ENCODE data around the gene SMIM24. TPM values are rescaled to one million over a fixed set of nuclear protein-coding genes. Genes with fewer than 3 reads are reported as not detected.

Gene SMIM24
- total and polyA plus RNA-seq, 9 of the 15 experiments (the other 6 are each of a cell fraction or from before 2014, with no cell fraction given): 0.45 to 12.3 (median 1.4) TPM; not detected in 1

DNA sequence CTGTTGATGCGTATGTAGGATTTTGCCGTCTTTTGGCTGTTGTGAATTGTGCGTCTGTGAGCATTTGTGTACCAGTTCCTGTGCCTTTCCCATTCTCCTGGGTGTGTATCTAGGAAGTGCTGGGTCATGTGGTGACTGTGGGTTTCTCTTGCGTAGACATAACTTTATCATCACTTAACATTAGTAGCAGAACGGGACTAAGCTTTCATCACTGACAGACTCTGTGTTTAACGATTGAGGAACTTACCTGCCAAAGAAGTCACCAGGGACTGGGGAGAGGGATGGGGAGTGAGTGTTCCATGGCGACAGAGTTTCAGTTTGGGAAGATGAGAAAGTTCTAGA is 40.8 kb upstream of the SMIM24 start (continued):
- TF ChIP-seq, protein P1, sequence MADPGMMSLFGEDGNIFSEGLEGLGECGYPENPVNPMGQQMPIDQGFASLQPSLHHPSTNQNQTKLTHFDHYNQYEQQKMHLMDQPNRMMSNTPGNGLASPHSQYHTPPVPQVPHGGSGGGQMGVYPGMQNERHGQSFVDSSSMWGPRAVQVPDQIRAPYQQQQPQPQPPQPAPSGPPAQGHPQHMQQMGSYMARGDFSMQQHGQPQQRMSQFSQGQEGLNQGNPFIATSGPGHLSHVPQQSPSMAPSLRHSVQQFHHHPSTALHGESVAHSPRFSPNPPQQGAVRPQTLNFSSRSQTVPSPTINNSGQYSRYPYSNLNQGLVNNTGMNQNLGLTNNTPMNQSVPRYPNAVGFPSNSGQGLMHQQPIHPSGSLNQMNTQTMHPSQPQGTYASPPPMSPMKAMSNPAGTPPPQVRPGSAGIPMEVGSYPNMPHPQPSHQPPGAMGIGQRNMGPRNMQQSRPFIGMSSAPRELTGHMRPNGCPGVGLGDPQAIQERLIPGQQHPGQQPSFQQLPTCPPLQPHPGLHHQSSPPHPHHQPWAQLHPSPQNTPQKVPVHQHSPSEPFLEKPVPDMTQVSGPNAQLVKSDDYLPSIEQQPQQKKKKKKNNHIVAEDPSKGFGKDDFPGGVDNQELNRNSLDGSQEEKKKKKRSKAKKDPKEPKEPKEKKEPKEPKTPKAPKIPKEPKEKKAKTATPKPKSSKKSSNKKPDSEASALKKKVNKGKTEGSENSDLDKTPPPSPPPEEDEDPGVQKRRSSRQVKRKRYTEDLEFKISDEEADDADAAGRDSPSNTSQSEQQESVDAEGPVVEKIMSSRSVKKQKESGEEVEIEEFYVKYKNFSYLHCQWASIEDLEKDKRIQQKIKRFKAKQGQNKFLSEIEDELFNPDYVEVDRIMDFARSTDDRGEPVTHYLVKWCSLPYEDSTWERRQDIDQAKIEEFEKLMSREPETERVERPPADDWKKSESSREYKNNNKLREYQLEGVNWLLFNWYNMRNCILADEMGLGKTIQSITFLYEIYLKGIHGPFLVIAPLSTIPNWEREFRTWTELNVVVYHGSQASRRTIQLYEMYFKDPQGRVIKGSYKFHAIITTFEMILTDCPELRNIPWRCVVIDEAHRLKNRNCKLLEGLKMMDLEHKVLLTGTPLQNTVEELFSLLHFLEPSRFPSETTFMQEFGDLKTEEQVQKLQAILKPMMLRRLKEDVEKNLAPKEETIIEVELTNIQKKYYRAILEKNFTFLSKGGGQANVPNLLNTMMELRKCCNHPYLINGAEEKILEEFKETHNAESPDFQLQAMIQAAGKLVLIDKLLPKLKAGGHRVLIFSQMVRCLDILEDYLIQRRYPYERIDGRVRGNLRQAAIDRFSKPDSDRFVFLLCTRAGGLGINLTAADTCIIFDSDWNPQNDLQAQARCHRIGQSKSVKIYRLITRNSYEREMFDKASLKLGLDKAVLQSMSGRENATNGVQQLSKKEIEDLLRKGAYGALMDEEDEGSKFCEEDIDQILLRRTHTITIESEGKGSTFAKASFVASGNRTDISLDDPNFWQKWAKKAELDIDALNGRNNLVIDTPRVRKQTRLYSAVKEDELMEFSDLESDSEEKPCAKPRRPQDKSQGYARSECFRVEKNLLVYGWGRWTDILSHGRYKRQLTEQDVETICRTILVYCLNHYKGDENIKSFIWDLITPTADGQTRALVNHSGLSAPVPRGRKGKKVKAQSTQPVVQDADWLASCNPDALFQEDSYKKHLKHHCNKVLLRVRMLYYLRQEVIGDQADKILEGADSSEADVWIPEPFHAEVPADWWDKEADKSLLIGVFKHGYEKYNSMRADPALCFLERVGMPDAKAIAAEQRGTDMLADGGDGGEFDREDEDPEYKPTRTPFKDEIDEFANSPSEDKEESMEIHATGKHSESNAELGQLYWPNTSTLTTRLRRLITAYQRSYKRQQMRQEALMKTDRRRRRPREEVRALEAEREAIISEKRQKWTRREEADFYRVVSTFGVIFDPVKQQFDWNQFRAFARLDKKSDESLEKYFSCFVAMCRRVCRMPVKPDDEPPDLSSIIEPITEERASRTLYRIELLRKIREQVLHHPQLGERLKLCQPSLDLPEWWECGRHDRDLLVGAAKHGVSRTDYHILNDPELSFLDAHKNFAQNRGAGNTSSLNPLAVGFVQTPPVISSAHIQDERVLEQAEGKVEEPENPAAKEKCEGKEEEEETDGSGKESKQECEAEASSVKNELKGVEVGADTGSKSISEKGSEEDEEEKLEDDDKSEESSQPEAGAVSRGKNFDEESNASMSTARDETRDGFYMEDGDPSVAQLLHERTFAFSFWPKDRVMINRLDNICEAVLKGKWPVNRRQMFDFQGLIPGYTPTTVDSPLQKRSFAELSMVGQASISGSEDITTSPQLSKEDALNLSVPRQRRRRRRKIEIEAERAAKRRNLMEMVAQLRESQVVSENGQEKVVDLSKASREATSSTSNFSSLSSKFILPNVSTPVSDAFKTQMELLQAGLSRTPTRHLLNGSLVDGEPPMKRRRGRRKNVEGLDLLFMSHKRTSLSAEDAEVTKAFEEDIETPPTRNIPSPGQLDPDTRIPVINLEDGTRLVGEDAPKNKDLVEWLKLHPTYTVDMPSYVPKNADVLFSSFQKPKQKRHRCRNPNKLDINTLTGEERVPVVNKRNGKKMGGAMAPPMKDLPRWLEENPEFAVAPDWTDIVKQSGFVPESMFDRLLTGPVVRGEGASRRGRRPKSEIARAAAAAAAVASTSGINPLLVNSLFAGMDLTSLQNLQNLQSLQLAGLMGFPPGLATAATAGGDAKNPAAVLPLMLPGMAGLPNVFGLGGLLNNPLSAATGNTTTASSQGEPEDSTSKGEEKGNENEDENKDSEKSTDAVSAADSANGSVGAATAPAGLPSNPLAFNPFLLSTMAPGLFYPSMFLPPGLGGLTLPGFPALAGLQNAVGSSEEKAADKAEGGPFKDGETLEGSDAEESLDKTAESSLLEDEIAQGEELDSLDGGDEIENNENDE (IDR thresholded peaks at IDR 0.05; ENCODE audit: low read depth, low read length): no peak
- no peak for TF ChIP-seq MEF2D (tag; conservative IDR thresholded peaks at IDR 0.05; ENCODE audit: low read depth)
- no peak for TF ChIP-seq ERF (CRISPR knock-in tag; IDR thresholded peaks at IDR 0.05)
- 0 out of 2 replicates have a peak, but pooled peaks have one; percentile 2 for TF ChIP-seq BRD4 (IDR thresholded peaks at IDR 0.05)
- TF ChIP-seq ZNF232 (CRISPR knock-in tag; IDR thresholded peaks at IDR 0.05): no peak
- no peak for TF ChIP-seq ATF1 (CRISPR knock-in tag; IDR thresholded peaks at IDR 0.05)
- TF ChIP-seq ATF1 (tag; IDR thresholded peaks at IDR 0.05): 0 out of 2 replicates have a peak, but pooled peaks have one; percentile 70
- peak; percentile 82 for TF ChIP-seq MEIS2 (IDR thresholded peaks at IDR 0.05; ENCODE audit: partially characterized antibody)
- TF ChIP-seq NR2C1 (IDR thresholded peaks at IDR 0.05): no peak
- no peak for TF ChIP-seq NR2C1 (tag; IDR thresholded peaks at IDR 0.05)
- no peak for TF ChIP-seq EZH2 (IDR thresholded peaks at IDR 0.05; ENCODE audit: borderline replicate concordance, low read depth, low read length)
- TF ChIP-seq NCOA6 (IDR thresholded peaks at IDR 0.05): no peak
- TF ChIP-seq NR3C1 (CRISPR knock-in tag; IDR thresholded peaks at IDR 0.05): no peak
- peak; percentile 79 for TF ChIP-seq MAFG (tag; conservative IDR thresholded peaks at IDR 0.05)
- TF ChIP-seq EP300 (IDR thresholded peaks at IDR 0.05; ENCODE audit: low read length): peak; percentile 35
- TF ChIP-seq, protein P2, sequence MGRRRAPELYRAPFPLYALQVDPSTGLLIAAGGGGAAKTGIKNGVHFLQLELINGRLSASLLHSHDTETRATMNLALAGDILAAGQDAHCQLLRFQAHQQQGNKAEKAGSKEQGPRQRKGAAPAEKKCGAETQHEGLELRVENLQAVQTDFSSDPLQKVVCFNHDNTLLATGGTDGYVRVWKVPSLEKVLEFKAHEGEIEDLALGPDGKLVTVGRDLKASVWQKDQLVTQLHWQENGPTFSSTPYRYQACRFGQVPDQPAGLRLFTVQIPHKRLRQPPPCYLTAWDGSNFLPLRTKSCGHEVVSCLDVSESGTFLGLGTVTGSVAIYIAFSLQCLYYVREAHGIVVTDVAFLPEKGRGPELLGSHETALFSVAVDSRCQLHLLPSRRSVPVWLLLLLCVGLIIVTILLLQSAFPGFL (CRISPR knock-in tag; IDR thresholded peaks at IDR 0.05): no peak
- no peak for TF ChIP-seq RBM17 (IDR thresholded peaks at IDR 0.05; ENCODE audit: borderline replicate concordance, low read depth, low read length)
- no peak; the same call in 1 of the 2 replicates for TF ChIP-seq ZNF584 (CRISPR knock-in tag; IDR thresholded peaks at IDR 0.05; ENCODE audit: low read depth)
- no peak for TF ChIP-seq FIP1L1 (IDR thresholded peaks at IDR 0.05; ENCODE audit: low read depth, low read length, poor library complexity, severe bottlenecking)
- TF ChIP-seq SMARCA4 (IDR thresholded peaks at IDR 0.05): no peak
- peak; percentile 64 for TF ChIP-seq CREM (IDR thresholded peaks at IDR 0.05; ENCODE audit: low read depth)
